ENCODE measurements around the gene CASP10. TPM values are rescaled to one million over a fixed set of nuclear protein-coding genes. Genes with fewer than 3 reads are reported as not detected.

The CASP10 gene
- total RNA-seq, 1 donor from 2014 or later = 2.5 TPM

DNA sequence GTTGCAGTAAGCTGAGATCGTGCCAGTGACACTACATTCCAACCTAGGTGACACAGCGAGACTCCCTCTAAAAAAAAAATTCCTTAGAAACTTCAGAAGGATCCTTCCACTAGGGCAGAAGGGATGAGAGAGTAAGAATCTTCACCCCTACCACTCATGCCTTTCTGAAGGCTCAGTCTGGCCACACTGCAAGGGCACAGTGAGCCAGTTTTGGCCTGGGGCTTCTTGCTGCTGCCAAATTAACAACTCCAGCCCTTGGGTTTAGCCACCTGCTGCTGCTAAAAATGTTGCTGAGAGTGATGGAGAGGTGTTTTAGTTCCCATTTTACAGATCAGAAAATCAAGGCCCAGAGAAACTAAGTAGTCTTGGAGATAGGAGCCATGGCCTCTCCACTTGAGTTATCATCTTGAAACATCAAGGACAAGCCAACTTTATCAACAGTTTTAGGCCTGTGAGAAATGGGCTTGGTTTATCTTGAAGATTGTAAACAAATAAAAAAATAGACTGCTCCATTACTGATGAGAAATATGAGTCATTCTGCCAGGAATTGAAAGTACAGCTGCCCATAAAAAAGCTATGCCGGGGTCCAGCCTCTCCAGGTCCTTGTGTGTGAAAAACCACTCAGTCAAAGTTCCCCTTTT, 45.5 kb downstream of the CASP10 start:
- no peak for DNase-seq (ENCODE audit: low read depth)
- TF ChIP-seq, protein P1, sequence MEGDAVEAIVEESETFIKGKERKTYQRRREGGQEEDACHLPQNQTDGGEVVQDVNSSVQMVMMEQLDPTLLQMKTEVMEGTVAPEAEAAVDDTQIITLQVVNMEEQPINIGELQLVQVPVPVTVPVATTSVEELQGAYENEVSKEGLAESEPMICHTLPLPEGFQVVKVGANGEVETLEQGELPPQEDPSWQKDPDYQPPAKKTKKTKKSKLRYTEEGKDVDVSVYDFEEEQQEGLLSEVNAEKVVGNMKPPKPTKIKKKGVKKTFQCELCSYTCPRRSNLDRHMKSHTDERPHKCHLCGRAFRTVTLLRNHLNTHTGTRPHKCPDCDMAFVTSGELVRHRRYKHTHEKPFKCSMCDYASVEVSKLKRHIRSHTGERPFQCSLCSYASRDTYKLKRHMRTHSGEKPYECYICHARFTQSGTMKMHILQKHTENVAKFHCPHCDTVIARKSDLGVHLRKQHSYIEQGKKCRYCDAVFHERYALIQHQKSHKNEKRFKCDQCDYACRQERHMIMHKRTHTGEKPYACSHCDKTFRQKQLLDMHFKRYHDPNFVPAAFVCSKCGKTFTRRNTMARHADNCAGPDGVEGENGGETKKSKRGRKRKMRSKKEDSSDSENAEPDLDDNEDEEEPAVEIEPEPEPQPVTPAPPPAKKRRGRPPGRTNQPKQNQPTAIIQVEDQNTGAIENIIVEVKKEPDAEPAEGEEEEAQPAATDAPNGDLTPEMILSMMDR (IDR thresholded peaks at IDR 0.05; ENCODE audit: insufficient read depth, low read length, poor library complexity, severe bottlenecking) = no peak

DNA sequence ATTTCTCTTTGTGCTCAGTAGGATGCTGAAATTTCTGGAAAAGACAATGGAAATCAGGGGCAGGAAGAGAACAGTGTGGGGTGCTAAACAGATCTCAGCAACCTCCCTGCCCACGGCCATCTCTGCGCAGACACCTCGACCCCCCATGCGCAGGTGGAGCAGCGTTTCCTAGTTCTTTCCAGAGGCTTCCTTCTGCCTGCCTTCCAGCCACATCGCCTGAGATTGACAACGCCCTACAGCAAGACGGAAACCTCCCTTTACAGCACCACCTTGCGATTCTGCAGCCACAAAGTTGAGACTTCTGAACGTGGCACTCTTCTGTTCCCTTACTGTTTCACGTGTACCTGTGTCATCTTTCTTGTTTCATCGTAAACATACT, 46.0 kb downstream of the CASP10 start:
- H3K27me3 ChIP-seq (ENCODE audit: control insufficient read depth, insufficient read depth, low read length) = no peaks in the 10 kb centered on the region
- H3K36me3 ChIP-seq (ENCODE audit: control insufficient read depth, insufficient read depth, low read length) = no peaks in the 10 kb centered on the region
- H3K4me3 ChIP-seq (ENCODE audit: low read depth, low read length) = no peak overlapping the region
- no peak for DNase-seq (ENCODE audit: low read depth)
- TF ChIP-seq, protein P1 (IDR thresholded peaks at IDR 0.05; ENCODE audit: insufficient read depth, low read length, poor library complexity, severe bottlenecking) = no peak

More for the DNA sequence above, 45.5 kb downstream of the CASP10 start:
- no peaks in the 10 kb centered on the region for H3K36me3 ChIP-seq (ENCODE audit: control insufficient read depth, insufficient read depth, low read length)
- H3K4me3 ChIP-seq (ENCODE audit: low read depth, low read length) = no peak overlapping the region
- H3K27me3 ChIP-seq (ENCODE audit: control insufficient read depth, insufficient read depth, low read length) = no peaks in the 10 kb centered on the region

DNA sequence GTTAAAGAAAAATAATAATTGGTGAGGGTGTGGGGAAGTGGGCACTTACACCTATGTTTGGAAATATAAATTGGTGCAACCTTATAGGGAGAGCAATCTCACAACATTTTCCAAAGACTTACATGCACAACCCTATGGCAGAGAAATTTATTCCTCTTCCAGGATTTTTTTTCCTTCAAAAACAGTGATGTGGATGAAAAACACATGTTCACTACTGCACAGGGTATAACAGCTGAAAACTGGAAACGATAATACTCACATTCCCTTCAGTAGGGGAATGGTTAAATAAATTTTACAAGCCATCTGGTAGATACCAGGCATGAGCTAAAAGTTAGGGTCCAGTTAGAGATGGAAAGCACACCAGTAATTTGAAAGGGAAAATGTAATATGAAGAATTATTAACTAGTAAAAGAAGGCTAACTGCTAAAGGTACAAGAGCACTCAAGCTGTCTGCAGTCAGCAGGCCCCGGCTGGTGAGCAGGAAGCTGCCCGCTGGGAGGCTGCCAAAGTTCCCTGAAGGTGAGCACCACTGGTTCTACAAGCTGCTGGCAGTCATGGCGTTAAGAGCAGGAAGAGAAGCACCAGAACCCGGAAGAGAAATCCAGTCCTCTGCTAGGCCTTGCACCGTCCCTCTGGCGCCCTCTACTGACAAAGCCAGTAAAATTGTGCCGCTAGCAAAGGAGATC, 49.0 kb downstream of the CASP10 start:
- Histone ChIP-seq H3K4me3 (ENCODE audit: low read depth, low read length) (no peak overlapping the region), H3K27me3 (ENCODE audit: control insufficient read depth, insufficient read depth, low read length) (no peaks in the 10 kb centered on the region), H3K36me3 (ENCODE audit: control insufficient read depth, insufficient read depth, low read length) (no peaks in the 10 kb centered on the region)
- peak; percentile 77 for DNase-seq (ENCODE audit: low read depth)
- TF ChIP-seq, protein P1 (IDR thresholded peaks at IDR 0.05; ENCODE audit: insufficient read depth, low read length, poor library complexity, severe bottlenecking) = peak; percentile 94

DNA sequence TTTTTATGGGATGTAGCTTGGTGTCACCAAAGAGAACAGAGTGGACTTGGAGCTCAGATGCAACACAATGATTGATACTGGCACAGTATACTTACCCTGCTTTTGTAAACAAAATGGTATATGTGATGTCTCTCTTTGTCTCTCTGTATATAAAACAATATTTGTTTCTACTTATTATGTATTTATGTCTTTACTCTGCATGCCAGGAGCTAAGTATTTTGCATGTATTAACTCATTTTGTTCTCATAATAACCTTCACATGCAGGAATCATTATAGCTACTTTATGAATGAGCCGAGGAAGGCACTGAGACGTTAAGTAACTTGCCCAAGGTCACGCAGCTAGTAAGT, 49.5 kb downstream of the CASP10 start:
- no peak for DNase-seq (ENCODE audit: low read depth)
- Histone ChIP-seq H3K4me3 (ENCODE audit: low read depth, low read length) (no peak overlapping the region), H3K36me3 (ENCODE audit: control insufficient read depth, insufficient read depth, low read length) (no peaks in the 10 kb centered on the region), H3K27me3 (ENCODE audit: control insufficient read depth, insufficient read depth, low read length) (no peaks in the 10 kb centered on the region)
- TF ChIP-seq, protein P1 (IDR thresholded peaks at IDR 0.05; ENCODE audit: insufficient read depth, low read length, poor library complexity, severe bottlenecking) = no peak

DNA sequence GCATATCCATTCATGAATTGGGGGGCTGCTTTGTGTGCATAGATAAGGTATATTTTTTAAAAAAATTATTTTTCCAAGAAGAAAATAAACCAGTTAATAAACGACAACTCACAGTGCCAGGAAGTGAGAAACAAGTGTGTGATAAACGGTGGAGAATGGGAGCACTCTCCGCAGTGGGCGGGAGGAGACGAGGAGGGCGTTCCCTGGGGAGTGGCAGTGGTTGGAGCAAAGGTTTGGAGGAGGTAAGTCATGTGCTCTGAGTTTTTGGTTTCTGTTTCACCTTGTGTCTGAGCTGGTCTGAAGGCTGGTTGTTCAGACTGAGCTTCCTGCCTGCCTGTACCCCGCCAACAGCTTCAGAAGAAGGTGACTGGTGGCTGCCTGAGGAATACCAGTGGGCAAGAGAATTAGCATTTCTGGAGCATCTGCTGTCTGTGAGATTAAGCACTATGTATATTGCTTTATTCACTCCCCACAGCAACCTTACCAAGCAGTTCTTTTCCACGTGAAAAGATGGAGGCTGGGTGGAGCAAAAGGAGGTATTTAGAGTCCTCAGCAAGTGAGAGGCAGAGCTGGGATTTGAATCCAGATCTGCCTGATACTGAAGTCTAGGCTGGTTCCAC, 50.4 kb downstream of the CASP10 start:
- H3K36me3 ChIP-seq (ENCODE audit: control insufficient read depth, insufficient read depth, low read length) = no peaks in the 10 kb centered on the region
- no peaks in the 10 kb centered on the region for H3K27me3 ChIP-seq (ENCODE audit: control insufficient read depth, insufficient read depth, low read length)
- H3K4me3 ChIP-seq (ENCODE audit: low read depth, low read length) = peak overlapping the region; percentile 23
- TF ChIP-seq, protein P1 (IDR thresholded peaks at IDR 0.05; ENCODE audit: insufficient read depth, low read length, poor library complexity, severe bottlenecking) = no peak
- DNase-seq (ENCODE audit: low read depth) = no peak

All from kidney epithelial cell (primary cell).